CD4-positive, alpha-beta T cell treated with Interleukin-1 beta for 1 hour (primary cell): Measurements from ENCODE around the gene IFIT2.
"Not testable (repeated sequence)": the region's sequence is repeated elsewhere in the genome, so short reads cannot be mapped to it uniquely, and the experiment has no call there.

ENCODE experiments used
- DNase-seq, 2 donors: peaks; one replicate each; pipeline ENCODE4 v3.0.0-alpha.2; 2020 to 2022

Gene IFIT2

DNA sequence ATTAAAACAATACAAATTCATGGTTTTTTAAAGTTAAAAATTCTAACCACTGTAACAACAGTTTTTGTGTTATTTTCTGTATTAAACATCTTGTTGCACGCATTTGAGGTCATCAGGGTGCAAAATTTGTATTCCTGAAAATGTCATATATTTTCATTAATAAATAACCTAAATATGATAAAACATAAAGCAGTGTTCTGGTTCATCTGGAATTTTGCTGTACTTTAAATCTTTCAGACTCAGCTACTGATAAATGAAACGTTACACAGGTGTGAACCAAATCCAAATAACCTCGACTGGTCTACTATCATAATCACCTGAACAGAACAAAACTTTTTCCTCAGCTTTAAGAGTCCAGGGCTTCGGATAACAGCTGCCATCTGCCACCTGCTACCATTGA lies 6.9 kb downstream of the IFIT2 start:
- DNase-seq = no peak

DNA sequence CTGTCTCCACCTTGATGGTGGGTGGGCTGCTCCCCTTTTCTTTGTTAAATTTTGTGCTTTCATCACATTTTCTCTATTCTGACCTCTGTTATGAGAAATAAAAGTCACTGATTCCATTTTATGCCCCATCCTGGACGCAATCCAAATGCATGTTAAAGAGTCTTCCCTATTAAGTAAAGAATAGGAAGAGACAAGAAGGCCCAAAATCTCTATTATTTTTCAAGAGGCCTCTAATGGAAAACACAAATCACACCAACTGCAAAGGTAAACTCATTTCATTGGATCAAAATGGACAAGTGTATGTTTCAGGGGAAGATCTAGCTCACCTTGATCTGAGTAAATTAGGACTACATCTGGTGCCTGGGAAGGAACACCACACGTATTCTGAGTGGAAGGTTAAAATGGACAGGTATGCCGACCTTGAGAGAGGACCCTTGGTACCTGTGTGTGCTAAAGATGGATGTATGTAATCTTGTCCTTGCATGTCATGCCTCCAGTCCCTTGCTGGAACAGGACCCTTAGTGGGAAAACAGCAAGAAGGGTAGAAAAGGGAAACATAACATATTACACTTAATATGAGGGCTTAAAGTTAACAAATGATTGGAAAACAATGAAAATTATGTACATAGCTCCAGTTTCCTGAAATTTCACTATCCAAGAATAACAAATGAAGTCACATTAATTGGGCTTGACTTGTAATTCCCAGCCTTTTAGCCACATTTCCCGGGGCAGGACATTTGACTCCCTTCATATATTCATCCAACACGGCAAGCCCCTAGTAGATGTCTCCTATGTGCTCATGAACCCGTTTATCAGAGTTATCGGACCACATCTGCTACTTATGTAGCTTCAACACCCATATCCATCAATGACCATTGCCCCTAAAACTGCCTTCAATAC lies 7.6 kb downstream of the IFIT2 start:
- no peak for DNase-seq

DNA sequence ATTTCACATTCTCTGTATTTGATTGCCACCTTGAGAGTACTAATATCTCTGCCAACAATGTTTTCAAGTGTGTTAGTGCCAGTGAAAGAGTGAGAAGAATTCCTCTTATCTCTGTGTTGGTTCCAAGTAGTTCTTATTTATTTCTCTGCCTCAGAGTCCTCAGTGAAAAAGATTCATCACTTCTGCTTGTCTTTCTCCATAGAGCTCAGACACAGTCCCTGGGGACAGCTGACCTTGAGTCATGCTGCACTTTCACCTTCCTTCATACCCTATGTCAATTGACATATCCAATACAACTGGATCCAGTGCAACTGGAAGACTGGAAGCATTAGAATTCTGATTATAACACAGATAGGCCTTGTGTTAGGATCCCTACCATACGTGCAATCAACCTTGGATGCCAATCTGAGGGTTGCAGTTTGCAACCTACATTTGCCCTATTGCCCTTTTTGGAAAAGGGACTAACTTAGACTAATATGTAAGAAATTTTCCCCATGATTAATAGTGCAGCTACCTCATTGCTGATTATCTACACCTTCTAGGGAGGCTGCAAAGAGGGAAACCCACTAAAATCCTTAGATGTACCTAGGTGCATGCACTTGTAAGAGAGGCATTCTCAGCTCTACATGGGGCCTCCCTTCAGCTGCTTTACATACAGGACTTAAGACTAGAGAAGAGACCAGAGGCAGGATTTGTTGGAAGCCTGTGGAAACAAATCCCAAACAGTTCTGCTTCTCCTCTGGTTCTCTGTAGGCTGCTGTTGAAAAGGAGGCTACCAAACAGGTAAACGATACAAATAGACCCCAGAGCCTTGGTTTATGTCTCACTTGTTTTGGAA lies 8.4 kb downstream of the IFIT2 start:
- DNase-seq = no peak

DNA sequence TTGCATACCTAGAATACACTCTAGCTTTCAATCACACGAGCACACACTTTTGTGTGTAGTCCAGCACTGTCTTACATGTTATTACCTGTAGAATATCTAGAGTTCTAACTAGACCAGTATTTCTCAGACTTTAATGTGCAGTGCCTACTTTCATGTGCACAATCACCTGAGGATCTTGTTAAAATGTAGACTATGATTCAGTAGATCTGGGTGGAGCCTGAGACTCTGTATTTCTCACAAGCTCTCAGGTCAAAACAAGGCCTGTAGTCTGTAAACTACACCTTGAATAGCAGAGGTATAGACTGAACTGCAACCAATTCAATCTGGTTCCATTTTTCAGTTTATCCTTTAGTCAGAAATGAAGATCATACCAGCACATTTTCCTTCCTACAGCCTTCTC lies 11.1 kb downstream of the IFIT2 start:
- DNase-seq = no peak

DNA sequence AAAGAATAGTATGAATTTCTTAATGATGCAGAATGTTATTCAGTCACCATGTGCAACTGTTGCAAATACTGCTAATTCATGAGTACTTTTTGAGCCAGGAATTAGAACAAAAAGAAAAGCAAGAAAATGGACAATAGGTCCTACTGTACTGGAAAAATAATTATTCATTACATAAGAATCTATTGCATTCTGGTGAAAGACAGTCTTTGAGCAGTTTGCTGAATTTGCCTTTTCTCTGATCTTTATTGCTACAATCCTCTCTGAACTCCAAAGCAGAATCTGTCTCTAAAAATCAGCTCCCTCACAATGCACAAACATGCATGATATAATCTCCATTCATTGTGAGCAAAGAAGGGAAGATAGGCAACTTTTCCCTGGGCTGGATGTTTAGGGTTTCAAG lies 12.8 kb downstream of the IFIT2 start:
- DNase-seq = no peak

DNA sequence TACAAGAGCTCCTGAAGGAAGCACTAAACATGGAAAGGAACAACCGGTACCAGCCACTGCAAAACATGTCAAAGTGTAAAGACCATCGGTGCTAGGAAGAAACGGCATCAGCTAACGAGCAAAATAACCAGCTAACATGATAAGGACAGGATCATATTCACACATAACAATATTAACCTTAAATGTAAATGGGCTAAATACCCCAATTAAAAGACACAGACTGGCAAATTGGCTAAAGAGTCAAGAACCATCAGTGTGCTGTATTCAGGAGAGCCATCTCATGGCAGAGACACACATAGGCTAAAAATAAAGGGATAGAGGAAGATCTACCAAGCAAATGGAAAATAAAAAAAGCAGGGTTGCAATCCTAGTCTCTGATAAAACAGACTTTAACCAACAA lies 16.2 kb downstream of the IFIT2 start:
- not testable (repeated sequence) for DNase-seq

DNA sequence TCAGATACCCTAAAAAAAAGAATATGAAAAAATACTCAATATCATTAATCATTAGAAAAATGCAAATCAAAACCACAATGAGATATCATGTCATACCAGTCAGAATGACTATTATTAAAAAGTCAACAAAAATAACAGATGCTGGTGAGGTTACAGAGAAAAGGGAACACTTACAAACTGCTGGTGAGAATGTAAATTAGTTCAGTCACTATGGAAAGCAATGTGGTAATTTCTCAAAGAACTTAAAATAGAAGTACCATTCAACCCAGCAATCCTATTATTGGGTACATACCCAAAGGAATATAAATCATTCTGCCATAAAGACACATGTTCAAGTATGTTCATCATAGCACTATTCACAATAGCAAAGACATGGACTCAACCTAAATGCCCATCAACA lies 23.2 kb downstream of the IFIT2 start:
- not testable (repeated sequence) for DNase-seq

DNA sequence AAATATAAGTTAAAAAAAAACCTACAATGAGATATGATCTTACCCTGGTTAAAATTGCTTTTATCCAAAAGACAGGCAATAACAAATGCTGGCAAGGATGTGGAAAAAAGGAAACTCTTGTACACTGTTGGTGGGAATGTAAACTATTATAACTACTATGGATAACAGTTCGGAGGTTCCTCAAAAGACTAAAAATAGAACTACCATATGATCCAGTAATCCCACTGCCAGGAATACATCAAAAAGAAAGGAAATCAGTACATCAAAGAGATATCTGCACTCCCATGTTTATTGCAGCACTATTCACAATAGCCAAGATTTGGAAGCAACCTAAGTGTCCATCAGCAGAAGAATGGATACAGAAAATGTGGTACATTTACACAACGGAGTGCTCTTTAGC lies 24.0 kb downstream of the IFIT2 start:
- not testable (repeated sequence) for DNase-seq

DNA sequence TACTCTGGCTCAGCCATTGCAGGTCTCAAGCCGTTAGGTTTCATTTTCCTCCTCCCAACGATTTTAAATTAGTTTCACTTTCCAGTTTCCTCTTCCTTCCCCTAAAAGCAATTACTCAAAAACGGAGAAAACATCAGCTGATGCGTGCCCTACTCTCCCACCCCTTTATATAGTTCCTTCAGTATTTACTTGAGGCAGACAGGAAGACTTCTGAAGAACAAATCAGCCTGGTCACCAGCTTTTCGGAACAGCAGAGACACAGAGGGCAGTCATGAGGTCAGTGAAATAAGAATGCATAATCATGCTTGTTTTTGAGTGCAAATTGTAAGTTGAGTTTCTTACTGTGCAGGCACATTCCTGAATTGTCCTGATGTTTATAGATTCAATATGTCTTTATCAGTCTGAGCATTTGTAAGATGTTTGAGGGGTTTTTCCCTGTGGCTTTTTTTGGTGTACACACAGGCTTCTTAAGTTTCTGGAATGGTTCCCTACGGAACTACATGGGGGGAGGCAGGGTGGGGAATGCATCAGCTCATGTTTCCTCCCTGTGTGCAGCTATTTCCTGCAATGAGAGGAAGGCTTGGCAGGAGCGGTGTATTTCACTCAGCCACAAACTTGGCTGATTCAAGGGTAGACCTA lies 26.1 kb downstream of the IFIT2 start, which contains the start of gene IFIT3:
IFIT3 (plus strand) TSS at position 195 of the 639 bp plus-strand sequence; CDS start at position 272, 77 bp downstream.
- DNase-seq = peak; percentile 31 to 32

DNA sequence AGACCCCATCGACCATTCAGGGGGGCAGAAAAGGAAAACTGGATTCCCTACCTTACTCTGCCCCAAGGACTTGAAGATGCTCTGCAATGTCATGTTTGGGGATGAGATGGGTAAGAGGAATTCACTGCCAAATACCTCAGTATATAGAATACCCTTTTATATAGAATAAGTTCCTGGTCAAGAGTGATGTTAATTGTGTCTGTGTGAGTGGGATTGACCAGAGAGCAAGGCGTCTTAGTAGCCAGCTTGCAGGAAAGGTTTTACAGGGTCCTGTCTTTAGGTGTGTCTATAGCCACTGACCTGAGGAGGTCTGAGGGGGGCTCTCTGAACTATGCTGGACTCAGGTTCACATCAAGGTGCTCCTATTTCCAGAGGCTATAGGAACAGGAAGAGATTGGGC lies 27.3 kb downstream of the IFIT2 start:
- DNase-seq = no peak

DNA sequence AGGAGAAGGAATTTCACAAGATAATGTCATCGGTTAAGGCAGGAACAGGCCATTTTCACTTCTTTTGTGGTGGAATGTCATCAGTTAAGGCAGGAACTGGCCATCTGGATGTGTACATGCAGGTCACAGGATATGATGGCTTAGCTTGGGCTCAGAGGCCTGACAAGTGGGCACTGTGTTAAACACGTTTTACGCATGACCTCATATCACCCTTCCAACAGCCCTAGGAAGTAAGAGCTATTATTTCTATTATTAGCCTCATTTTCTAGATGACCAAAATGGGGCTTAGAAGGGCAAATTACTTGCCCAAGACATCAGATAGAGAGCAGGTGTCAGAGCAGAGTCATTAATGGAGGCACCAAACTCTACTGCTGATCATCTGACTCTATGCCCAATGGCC lies 28.2 kb downstream of the IFIT2 start:
- not testable (repeated sequence) for DNase-seq

DNA sequence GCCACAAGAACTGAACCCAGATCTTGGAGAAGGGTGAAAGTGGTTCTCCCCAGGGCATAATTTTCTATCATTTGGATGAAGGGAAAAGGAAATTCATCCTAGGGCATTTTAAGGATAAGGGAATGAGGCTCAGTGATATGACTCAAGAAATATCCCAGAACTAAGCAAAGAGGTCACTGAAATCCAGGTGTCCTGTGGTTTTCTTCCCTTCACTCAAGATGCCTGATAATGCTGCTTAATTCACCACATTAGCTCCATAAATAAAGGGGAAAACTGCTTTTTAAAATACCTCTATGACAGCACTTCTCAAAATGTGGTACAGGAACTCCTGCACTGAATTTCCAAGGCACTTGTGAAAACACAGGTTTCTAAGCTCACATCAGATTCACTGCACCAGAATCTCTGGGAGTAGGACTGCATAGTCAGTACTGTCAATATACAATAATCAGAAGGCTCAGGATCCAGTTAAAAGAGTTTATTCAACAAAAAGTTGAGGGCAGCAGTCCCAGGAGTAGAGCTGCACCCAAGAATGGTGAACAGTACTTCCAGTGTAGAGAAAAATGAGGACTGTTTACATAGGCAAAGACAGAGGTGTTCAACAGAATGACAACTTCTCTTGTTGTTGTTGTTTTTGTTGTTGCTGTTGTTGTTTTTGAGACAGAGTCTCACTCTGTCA lies 28.8 kb downstream of the IFIT2 start:
- no peak for DNase-seq

DNA sequence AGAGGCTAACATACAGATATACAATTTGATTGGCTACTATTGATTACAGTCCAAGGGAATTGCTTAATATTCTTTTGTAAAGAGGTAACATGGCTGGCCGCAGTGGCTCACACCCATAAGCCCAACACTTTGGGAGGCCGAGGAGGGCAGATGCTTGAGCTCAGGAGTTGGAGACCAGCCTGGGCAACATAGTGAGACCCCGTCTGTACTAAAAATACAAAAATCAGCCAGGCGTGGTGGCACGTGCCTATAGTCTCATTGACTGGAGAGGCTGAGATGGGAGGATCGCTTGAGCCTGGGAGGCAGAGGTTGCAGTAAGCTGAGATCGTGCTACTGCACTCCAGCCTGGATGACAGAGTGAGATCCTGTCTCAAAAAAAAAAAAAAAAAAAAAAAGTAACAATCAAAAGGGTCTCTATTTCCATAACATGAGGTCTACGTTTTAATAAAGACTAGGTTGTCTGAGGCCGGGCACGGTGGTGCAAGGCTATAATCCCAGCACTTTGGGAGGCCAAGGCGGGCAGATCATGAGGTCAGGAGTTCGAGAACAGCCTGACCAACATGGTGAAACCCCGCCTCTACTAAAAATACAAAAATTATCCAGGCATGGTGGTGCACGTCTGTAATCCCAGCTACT lies 29.8 kb downstream of the IFIT2 start:
- DNase-seq = not testable (repeated sequence)

DNA sequence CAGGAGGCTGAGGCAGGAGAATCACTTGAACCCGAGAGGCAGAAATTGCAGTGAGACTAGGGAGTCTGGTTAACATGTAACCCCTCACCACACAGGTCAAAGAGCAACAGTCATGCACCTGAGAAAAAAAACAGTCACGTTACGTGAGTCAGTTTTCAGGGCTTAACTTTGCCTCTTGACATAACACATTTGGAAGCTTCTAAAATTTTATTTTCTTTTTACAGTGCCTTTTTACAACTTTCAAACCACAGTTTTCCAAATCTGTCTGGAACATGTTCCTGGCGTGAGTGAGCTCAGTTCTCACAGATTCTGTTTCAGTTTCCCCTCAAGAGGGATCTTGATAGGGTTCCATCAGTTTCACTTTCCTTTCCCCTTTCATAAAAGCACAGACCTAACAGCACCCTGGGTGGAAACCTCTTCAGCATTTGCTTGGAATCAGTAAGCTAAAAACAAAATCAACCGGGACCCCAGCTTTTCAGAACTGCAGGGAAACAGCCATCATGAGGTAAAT lies 30.3 kb downstream of the IFIT2 start:
- peak; percentile 10 to 61 for DNase-seq

DNA sequence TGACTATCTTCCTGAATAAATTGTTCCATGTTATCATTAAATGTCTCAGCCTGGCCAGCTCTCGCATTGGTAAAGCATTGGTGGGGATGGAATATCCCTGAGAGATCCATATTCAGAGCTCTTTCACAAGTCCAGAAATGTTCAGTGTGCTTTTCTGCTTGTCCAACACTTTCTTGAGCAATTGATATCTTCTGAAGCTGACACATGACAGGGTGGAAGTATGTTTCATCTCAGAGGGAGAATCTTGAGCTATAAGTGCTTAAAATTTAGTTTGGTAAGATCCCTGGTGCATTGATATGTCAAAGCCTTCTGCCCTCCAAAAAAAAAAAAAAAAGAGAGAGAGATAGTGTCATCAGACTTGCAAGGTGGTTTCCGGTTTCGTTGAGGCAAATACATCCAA lies 33.4 kb downstream of the IFIT2 start:
- no peak for DNase-seq

DNA sequence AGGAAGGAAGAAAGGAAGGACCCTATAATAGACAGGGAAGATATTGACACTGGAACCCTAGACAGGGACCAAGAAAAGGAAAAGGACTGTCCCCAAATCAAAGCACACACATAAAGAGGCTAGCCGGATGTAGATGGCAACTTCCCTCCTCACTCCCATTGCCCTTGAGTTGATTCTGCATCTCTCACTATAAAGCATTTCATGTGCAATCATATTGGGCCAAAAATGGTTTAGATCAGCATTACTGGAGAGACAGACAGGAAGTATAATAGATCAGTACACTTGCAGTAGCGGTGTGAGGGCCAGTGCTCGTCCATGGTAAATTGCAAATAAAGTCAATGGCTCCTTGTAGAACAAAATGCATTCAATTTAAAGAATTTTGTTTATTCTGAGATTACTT lies 34.4 kb downstream of the IFIT2 start:
- DNase-seq = no peak

DNA sequence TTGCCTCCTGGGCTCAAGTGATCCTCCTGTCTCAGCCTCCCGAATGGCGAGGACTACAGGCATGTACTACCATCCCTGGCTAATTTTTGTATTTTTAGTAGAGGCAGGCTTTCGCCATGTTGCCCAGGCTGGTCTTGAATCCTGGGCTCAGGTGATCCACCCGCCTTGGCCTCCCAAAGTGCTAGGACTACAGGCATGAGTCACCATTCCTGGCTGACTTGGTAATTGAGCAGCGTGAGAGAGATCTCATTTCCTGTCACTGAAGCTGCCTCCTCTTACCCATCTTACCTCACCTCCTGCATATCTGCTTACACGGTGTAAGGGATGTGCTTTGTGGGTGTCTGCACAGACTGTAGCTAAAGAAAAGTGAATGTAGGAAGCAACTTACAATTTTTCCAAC lies 35.6 kb downstream of the IFIT2 start:
- peak in 1 of 2 donors; percentile 30 for DNase-seq

DNA sequence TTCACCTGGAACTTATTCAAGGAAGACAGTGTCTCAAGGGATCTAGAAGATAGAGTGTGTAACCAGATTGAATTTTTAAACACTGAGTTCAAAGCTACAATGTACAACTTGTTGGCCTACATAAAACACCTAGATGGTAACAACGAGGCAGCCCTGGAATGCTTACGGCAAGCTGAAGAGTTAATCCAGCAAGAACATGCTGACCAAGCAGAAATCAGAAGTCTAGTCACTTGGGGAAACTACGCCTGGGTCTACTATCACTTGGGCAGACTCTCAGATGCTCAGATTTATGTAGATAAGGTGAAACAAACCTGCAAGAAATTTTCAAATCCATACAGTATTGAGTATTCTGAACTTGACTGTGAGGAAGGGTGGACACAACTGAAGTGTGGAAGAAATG lies 36.9 kb downstream of the IFIT2 start:
- no peak for DNase-seq

DNA sequence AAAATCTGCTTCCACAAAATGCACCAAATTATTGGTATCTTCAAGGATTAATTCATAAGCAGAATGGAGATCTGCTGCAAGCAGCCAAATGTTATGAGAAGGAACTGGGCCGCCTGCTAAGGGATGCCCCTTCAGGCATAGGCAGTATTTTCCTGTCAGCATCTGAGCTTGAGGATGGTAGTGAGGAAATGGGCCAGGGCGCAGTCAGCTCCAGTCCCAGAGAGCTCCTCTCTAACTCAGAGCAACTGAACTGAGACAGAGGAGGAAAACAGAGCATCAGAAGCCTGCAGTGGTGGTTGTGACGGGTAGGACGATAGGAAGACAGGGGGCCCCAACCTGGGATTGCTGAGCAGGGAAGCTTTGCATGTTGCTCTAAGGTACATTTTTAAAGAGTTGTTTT lies 38.0 kb downstream of the IFIT2 start:
- DNase-seq = no peak

DNA sequence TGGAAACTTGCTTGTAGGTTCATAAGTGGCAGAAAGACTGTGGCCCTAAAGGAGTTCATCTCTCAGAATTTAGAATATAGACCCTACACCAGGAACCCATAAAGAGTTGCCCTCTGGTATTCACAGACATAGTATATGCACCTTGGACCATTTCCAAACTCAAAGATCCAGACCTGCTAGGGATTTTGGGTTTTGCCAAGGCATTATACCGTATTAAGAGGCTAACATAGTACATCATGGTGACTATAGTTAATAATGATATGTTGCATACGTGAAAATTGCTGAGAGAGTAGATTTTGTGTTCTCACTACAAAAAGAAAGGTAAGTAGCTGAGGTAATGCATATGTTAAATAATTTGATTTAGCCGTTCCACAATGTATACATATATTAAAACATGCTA lies 39.8 kb downstream of the IFIT2 start:
- no peak for DNase-seq

DNA sequence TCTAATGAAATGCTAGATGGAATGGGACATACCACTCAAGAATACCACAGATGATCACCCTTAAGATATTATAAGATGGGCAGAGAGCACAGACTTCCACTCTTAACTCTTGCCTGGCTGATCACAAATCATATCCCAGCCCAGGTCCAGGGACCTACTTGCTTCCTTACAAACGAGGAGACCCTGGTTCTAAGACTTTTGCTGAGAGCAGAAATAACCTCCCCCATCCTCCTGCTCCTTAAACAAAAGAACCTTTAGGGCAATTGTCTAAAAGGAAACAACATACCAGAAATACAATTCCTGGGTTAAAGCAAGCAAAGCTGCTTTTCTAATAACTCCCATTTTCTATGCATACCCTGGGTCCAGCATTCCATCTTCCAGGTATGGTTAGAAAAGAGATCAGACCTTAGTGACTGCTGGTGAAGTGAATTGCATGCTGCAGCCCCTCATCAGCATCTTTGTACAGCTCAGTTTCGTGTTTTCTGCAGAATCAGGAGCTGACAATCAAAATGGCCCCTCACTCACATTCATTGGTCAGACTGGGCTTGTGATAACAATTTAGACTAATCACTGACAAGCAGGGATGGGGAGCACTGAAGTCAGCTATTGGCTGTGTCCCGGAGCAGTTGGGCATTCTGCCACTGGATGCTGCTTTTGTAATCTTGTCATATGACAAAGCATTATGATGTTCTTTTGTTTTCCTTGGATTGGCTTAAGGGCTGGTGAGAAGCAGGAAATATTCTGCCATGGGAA lies 40.5 kb downstream of the IFIT2 start:
- DNase-seq = no peak
